ENCODE results near the gene DNAJB5.

DNAJB5 gene

DNA sequence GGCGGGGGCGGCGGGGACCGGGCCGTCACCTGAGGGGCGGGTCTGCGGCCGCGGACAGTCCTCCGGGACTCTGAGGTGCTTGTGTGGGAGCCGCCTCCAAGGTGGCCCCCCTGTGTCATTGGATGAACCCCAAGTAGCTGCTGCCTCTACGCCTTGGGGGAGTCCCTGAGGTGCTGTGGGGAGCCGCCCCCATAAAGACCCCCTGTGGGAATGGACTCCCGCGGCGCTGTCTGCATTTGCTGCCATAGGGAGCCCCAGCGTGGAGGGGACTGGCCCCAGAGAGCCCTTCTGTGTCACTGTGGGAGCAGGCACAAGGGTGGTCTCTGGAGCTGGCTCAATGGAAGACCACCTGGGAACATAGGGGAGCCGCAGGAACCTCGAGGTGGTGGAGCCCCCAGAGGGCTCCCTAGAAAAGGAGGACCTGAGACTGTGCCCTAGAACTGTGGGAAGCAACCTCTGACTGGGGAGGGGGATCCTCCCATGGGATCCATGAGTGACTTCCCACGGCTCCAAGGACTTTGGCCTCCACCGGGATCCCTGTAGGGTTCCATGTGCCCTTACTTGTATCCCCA is 31.0 kb upstream of the DNAJB5 start:
- TF ChIP-seq, protein P1, sequence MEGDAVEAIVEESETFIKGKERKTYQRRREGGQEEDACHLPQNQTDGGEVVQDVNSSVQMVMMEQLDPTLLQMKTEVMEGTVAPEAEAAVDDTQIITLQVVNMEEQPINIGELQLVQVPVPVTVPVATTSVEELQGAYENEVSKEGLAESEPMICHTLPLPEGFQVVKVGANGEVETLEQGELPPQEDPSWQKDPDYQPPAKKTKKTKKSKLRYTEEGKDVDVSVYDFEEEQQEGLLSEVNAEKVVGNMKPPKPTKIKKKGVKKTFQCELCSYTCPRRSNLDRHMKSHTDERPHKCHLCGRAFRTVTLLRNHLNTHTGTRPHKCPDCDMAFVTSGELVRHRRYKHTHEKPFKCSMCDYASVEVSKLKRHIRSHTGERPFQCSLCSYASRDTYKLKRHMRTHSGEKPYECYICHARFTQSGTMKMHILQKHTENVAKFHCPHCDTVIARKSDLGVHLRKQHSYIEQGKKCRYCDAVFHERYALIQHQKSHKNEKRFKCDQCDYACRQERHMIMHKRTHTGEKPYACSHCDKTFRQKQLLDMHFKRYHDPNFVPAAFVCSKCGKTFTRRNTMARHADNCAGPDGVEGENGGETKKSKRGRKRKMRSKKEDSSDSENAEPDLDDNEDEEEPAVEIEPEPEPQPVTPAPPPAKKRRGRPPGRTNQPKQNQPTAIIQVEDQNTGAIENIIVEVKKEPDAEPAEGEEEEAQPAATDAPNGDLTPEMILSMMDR (IDR thresholded peaks at IDR 0.05; ENCODE audit: low read depth, low read length): no peak
- H3K4me3 ChIP-seq (ENCODE audit: low read depth, low read length): no peak overlapping the region
- DNase-seq (ENCODE audit: low read depth, low spot score): no peak
- in situ Hi-C loops (cut with HindIII; ENCODE audit: low sequenced_read_pairs): no loop called here

GRCh38 chr9:34959461-34959860 is 30.1 kb upstream of the DNAJB5 start:
- in situ Hi-C loops (cut with HindIII; ENCODE audit: low sequenced_read_pairs): no loop called here
- TF ChIP-seq, protein P1 (IDR thresholded peaks at IDR 0.05; ENCODE audit: low read depth, low read length): no peak
- DNase-seq (ENCODE audit: low read depth, low spot score): no peak
- no peak overlapping the region for H3K4me3 ChIP-seq (ENCODE audit: low read depth, low read length)

DNA sequence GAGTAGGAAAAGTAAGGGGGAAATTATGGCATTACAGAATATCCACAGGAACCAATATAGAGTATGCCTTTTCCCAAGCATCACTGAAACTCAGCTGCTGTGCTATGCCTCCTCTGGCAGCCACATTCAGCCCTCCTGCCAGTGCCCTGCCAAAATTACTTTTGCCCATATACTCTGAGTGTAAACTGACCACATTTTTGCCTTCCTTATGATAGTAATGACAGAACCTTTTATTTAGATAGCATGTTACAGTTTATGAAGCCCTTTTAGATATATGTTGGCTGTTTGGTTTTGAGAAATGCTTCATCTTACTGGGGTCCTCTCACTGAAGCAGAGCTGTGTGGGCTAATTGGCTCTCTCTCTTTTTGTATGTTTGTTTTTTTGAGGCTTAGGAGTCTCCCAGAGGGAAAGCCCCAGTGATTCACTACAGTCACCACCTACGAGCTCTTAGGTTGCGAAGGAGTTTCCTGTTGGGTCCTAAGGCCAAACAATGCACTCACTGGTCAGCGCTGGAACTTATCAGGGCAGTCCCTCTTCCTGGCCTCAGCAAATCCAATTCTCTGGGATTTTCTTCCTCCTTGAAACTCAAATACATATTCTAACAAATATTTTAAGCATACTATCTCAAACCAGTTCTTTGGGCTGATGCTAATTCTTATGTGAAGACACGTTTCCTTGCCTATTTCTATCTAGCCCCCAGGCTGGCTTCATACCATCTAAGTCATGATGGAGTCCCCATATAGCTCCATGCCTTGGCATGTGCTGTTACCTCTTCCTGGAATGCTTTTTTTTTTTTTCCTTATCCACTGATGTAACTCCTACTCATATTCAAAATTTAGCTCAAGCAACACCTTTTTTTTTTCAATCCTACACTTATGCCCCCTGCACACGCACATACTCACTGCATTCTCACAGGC is 27.7 kb upstream of the DNAJB5 start:
- H3K4me3 ChIP-seq (ENCODE audit: low read depth, low read length): no peak overlapping the region
- peak; percentile 22 for DNase-seq (ENCODE audit: low read depth, low spot score)
- in situ Hi-C loops (cut with HindIII; ENCODE audit: low sequenced_read_pairs): no loop called here
- TF ChIP-seq, protein P1 (IDR thresholded peaks at IDR 0.05; ENCODE audit: low read depth, low read length): no peak

- DNase-seq (ENCODE audit: low read depth, low spot score): no peak
- H3K4me3 ChIP-seq (ENCODE audit: low read depth, low read length): no peak overlapping the region
- TF ChIP-seq, protein P1 (IDR thresholded peaks at IDR 0.05; ENCODE audit: low read depth, low read length): no peak
- in situ Hi-C loops (cut with HindIII; ENCODE audit: low sequenced_read_pairs): no loop called here
These were observed 27.0 kb upstream of the DNAJB5 start for GRCh38 chr9:34962546-34962945.

GRCh38 chr9:34963552-34963951 is 26.0 kb upstream of the DNAJB5 start:
- in situ Hi-C loops (cut with HindIII; ENCODE audit: low sequenced_read_pairs): no loop called here
- no peak for DNase-seq (ENCODE audit: low read depth, low spot score)
- H3K4me3 ChIP-seq (ENCODE audit: low read depth, low read length): no peak overlapping the region
- TF ChIP-seq, protein P1 (IDR thresholded peaks at IDR 0.05; ENCODE audit: low read depth, low read length): no peak

DNA sequence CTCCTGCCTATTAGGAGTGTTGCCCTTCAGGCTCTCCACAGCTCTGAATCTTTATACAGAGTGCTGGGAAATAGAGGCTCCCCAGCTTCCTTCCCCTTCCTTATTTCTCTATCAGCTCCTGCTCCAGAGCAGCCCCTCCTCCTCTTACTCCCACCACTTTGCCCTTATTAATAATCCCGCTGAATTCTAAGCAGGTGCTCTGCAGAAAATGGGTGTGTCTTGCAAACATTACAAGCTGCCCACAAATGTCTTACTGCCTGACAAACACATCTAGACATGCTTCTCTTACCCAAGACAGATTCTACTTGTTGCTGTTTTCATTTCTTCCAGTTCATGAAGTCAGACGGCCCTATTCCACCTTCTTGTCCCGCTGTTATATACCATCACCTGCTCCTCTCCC is 25.1 kb upstream of the DNAJB5 start:
- DNase-seq (ENCODE audit: low read depth, low spot score): no peak
- H3K4me3 ChIP-seq (ENCODE audit: low read depth, low read length): no peak overlapping the region
- TF ChIP-seq, protein P1 (IDR thresholded peaks at IDR 0.05; ENCODE audit: low read depth, low read length): no peak
- in situ Hi-C loops (cut with HindIII; ENCODE audit: low sequenced_read_pairs): no loop called here
